WI38 (cell line): ENCODE data around the gene GLT1D1.

Experiments
- H3K4me3 ChIP-seq: 2 replicates; pipeline ENCODE4 v1.5.1; 2011; ENCODE audit warnings: low read depth, mild to moderate bottlenecking, control low read depth, low read length
- TF ChIP-seq, protein P1 (sequence below): IDR thresholded peaks from 2 replicates; pipeline ENCODE4 v1.5.1; 2012; ENCODE audit warnings: low read depth, mild to moderate bottlenecking, control low read depth, low read length

GLT1D1 gene

DNA sequence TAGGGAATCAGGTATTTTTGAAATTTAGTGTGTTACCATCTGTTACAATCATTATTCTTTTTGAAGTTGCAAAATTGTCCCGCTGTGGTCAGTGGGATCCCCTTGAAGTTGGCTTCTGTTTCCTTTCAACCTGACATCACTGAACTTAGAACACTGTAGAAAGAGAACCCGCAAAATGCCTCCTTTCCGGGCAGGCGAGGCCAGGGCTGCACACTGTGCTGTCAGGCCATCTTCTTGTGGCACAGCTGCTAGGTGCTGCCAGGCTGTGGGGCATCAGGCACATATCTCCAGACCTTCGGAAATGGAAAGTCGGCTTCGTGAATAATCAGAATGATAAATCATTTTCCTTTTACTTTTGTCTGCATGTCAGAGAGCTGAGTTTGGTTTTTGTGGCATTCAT is 103.5 kb downstream of the GLT1D1 start:
- TF ChIP-seq, protein P1, sequence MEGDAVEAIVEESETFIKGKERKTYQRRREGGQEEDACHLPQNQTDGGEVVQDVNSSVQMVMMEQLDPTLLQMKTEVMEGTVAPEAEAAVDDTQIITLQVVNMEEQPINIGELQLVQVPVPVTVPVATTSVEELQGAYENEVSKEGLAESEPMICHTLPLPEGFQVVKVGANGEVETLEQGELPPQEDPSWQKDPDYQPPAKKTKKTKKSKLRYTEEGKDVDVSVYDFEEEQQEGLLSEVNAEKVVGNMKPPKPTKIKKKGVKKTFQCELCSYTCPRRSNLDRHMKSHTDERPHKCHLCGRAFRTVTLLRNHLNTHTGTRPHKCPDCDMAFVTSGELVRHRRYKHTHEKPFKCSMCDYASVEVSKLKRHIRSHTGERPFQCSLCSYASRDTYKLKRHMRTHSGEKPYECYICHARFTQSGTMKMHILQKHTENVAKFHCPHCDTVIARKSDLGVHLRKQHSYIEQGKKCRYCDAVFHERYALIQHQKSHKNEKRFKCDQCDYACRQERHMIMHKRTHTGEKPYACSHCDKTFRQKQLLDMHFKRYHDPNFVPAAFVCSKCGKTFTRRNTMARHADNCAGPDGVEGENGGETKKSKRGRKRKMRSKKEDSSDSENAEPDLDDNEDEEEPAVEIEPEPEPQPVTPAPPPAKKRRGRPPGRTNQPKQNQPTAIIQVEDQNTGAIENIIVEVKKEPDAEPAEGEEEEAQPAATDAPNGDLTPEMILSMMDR: no peak

GRCh38 chr12:128959901-128960300 is 106.6 kb downstream of the GLT1D1 start:
- TF ChIP-seq, protein P1: no peak
- no peak overlapping the region for H3K4me3 ChIP-seq

More for the DNA sequence above, 103.5 kb downstream of the GLT1D1 start:
- no peak overlapping the region for H3K4me3 ChIP-seq

GRCh38 chr12:128961308-128961902 is 108.1 kb downstream of the GLT1D1 start:
- TF ChIP-seq, protein P1: no peak
- H3K4me3 ChIP-seq: no peak overlapping the region

- TF ChIP-seq, protein P1: no peak
- no peak overlapping the region for H3K4me3 ChIP-seq
These were observed 108.7 kb downstream of the GLT1D1 start for GRCh38 chr12:128961957-128962356.

- no peak overlapping the region for H3K4me3 ChIP-seq
- TF ChIP-seq, protein P1: no peak
These were observed 113.0 kb downstream of the GLT1D1 start for GRCh38 chr12:128966203-128966810.

- TF ChIP-seq, protein P1: no peak
- no peak overlapping the region for H3K4me3 ChIP-seq
These were observed 115.4 kb downstream of the GLT1D1 start for GRCh38 chr12:128968668-128969067.

DNA sequence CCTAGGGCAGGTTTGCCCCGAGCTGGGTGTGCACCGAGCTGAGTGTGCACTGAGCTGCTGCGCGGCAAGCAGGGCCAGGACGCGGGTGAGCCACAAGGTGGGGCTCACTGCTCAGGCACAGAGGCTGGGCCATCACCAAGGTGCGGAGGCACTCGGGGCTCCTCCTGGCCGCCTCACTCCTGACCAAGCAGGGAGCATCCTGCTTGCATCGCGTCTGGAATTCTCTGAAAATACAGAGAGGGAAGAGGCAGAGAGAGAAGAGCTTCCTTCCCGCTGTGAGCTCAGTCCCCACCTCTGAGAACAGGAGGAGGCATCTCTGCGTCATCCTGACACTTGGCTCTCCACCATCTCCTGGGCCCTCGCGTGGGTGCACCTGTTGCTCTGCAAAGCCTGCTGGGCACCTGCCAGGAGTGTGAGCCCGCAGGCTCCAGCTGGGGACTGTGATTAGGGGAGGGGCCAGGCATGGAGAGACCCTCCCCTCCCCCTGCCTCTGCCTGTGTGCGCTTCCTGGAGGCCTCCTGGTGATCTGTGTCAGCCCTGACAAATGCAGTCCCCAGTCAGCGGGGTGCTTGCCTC is 116.3 kb downstream of the GLT1D1 start:
- H3K4me3 ChIP-seq: no peak overlapping the region
- TF ChIP-seq, protein P1: no peak
